Esophagus squamous epithelium (tissue), 4 donors: ENCODE results near the gene GALNTL6.

Experiments
- POLR2A ChIP-seq, 4 donors: fragments of 450-650 bp; IDR thresholded peaks; one replicate each; pipeline ENCODE4 v1.6.1; 2017; ENCODE audit warnings: antibody characterized with exemption in 4 of 4, mild to moderate bottlenecking in 4 of 4, moderate library complexity in 3 of 4
- TF ChIP-seq, protein P1 (sequence below), 6 experiments: fragments of 450-650 bp in 4 of 6; fragments of 200-600 bp in 2 of 6; sonication (generic) in 2 of 6; IDR thresholded peaks; one replicate each; pipeline ENCODE4 v1.5.1; 2016 to 2019; ENCODE audit warnings: antibody characterized with exemption in 6 of 6, mild to moderate bottlenecking in 4 of 6, moderate library complexity in 4 of 6

DNA sequence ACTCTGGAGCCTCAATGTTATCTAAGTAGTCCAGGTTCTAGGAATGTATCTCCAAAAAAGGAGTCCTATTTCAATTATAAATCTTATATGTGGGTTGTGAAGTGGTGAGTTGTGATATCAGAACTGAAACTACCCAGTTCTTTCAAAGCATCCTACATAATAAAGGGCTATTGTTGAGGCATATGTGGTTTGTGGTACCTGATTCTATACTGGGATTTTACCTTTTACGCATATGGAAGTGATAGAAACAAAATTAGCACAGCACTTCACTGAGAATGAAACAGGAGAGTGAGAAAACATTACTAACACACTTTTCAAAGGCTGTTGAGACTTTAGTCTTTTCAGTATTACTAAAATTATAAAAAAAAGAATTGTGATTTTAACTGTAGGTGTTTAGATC is 937.7 kb downstream of the GALNTL6 start:
- TF ChIP-seq, protein P1, sequence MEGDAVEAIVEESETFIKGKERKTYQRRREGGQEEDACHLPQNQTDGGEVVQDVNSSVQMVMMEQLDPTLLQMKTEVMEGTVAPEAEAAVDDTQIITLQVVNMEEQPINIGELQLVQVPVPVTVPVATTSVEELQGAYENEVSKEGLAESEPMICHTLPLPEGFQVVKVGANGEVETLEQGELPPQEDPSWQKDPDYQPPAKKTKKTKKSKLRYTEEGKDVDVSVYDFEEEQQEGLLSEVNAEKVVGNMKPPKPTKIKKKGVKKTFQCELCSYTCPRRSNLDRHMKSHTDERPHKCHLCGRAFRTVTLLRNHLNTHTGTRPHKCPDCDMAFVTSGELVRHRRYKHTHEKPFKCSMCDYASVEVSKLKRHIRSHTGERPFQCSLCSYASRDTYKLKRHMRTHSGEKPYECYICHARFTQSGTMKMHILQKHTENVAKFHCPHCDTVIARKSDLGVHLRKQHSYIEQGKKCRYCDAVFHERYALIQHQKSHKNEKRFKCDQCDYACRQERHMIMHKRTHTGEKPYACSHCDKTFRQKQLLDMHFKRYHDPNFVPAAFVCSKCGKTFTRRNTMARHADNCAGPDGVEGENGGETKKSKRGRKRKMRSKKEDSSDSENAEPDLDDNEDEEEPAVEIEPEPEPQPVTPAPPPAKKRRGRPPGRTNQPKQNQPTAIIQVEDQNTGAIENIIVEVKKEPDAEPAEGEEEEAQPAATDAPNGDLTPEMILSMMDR (IDR thresholded peaks at IDR 0.05): no peak
- no peak for TF ChIP-seq POLR2A (IDR thresholded peaks at IDR 0.05)
